HG02970 (cell line): Measurements from ENCODE around the gene DST.

ENCODE experiments used
- ATAC-seq: cut with Tn5 transposase; IDR thresholded peaks from one replicate; pipeline ENCODE4 v1.9.1; 2021; ENCODE audit warnings: mild to moderate bottlenecking, moderate library complexity, moderate number of reproducible peaks; ENCODE audit not compliant: unreplicated experiment, low FRiP score

Gene DST

GRCh38 chr6:56625356-56625755 lies 17.3 kb downstream of the DST start:
- no peak for ATAC-seq

- no peak for ATAC-seq
Measured at GRCh38 chr6:56624728-56625069, 18.0 kb downstream of the DST start.

DNA sequence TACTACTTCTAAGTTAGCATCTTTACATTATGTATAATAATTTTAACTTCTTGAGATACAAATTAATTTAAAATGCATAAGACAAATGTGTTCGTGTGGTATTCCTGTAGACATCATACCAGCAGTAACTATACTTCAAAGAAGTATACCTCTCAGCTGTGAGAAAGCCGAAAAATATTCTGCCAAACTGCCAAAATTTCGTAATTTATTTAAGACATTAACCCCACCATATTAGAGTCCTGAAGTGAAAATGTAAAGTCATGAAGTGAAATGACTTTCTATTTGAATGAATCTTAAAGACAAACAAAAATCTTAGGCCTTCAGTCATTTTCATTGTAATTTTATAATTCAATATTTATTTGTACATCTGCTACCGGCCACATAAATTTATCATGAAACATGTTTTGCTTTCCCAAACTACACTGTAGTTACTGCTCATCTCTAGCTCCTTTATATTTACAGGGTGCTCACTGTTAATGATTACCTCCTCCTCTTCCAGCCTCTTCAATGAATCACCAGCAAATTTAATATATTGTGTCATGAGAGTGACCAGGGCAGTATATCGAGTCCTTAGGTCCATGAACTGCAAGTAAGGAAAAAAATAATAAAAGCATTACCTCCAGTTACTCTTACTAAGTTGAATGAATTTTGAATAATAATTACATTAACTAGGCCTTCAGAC lies 18.5 kb downstream of the DST start:
- no peak for ATAC-seq

DNA sequence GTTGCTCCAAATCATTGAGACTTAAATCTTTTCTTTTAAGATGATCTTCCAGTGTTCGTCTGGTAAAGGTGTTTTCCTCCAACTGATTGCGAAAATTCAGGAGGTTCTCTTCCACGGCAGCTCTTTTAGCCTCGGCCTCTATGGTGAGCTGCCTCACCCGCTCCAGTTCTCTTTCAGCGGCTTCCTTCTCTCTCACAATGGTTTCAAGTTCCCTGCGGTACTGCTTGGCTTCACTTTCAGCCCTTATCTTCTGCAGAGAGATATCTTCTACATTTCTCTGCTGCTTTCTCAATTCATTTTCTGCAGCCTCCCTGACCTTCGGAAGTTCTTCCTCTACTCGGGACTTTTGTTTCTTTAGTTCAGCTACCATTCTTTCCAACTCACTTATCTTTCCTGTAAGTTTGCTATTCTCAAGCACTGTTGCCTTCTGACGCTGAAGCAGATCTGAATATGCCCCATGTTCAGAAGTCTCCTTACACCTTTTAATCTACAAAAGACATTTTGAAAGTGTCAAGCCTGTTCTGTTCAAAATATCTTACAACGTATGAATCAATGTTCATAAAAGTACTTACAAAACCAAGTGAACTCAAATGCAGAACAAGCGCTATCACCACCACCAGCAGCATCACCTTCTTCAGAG lies 22.3 kb downstream of the DST start:
- ATAC-seq = no peak

DNA sequence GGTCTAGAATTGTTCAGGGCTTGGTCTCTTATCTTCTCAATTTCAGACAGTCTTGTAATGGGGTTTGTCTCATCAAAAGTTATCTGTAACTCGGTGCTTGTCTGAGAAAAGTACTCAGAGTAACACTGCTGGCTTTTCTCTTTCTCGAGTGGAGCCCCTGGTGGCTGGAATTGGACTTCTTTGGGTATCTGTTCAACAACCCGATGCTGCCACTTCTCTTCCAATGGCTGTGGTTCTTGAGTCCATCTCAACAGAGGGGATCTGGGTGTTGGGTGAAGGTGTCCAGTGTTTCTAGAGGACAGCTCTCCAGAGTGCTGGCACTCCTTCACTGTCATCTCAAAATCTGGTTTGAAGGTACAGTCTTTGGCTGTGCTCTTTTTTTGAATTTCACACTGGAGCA lies 24.6 kb downstream of the DST start:
- ATAC-seq = no peak

GRCh38 chr6:56616967-56617366 lies 25.7 kb downstream of the DST start:
- no peak for ATAC-seq

- no peak for ATAC-seq
Measured at GRCh38 chr6:56613247-56613851, 29.3 kb downstream of the DST start.

- no peak for ATAC-seq
Measured at GRCh38 chr6:56608332-56608731, 34.4 kb downstream of the DST start.

DNA sequence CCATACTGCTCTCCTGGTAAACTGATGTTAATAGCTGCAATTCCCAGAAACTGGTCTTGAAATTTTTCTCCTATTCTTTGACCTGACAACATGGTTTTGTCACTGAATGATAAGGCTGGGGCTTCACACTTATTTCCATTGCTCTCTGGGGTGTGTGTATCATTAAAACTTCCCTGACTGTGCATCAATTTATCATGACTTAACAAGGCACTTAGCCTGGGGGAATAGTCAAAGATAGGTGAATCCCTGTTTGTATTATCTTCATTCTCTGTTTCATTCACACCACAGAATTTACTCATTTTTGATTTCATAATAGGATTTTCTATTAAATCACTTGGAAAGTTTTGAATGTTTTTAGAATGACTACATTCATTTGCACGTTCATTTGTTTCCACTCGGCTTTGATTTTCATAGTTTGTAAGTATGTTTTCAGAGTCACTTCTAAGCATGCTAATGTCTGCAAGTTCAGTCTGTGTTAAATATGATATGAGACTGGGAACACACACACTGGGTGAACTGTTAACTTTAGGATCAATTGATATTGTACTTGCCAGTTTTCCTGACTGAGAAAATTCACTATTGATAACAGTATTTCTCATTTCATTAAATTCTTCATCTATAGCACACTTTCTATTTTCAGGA lies 35.5 kb downstream of the DST start:
- ATAC-seq = no peak

DNA sequence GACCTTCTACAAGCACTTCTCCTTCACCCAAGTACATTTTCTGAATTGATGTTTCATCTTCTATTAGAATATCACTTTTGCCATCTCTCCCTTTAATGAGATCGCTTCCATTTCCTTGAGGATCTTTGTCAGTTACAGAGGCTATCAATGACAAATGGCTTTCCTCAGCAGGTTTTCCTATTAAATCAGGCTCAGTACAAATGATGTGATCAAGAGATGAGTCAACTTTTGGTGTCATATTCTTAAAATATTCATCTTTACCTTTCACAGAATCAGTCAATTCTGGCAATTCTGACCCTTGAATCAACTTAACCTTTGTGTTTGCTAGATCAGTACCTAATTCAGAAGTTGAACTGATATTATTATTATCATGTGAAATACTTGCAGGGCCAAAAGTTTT lies 37.3 kb downstream of the DST start:
- no peak for ATAC-seq

- ATAC-seq = no peak
Measured at GRCh38 chr6:56604186-56604585, 38.5 kb downstream of the DST start.

DNA sequence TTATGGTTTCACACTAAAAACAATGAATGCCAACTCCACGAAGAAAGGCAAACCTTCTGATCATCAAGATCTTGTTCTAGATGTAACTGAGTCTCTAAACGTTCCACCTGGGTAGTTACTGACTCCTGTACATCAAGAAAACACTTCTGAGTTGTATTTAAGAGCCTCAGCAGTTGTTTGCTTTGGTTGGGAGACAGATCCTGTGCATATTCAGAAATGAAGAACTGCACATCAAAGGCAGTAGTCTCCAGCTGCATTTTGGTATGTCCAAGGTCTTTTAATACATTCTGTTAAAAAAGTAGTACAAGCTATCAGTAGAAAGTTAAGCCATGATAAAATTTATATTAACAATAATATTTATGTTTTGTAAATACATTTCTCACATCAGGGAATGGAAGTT lies 41.3 kb downstream of the DST start:
- ATAC-seq = no peak

DNA sequence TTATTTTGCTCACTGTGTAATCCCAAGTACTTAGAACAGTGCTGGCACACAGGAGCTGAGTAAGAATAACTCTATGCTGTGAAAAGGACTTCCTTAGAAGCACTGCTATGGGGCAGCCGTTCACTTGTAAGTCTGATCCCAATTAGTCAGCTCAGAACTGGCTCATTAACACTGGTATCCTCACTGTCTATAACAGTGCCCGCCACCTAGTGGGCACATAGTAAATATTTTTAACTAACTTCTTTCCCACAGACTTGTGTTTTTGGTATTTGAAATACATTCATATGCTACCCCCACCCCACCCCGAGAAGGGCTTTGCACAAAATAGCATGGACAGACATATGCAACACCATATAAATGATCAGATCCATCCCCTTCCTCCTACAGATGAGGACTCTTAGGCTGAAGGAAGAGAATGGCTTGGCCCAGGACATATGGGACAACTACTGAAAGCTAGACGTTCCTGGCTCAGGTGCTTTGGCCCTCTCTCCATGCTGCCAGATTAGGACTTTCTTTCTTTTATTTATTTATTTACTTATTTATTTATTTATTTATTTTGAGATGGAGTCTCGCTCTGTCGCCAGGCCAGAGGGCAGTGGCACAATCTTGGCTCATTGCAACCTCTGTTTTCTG lies 47.1 kb downstream of the DST start:
- peak; percentile 39 for ATAC-seq

DNA sequence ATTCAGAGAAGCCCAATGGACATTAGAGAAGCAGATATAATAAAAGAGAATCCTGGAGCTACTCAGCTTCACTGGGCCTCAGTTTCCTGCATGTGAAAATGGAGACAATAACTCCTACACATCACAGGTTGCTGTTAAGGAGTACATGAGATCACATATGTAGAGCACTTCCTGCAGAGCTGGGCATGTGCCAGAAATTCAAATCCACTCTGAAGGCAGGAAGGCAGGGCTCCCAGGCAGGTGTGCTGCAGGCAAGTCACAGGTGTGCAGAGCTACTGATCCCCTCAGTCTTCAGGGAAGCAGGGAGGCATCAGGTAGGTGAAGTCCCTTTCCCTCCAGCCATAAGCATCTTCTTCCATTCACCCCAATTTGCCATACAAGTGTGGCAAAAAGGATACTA lies 48.0 kb downstream of the DST start:
- ATAC-seq = no peak

GRCh38 chr6:56593801-56594318 lies 48.8 kb downstream of the DST start:
- ATAC-seq = peak; percentile 83

- ATAC-seq = no peak
Measured at GRCh38 chr6:56582236-56582635, 60.5 kb downstream of the DST start.

DNA sequence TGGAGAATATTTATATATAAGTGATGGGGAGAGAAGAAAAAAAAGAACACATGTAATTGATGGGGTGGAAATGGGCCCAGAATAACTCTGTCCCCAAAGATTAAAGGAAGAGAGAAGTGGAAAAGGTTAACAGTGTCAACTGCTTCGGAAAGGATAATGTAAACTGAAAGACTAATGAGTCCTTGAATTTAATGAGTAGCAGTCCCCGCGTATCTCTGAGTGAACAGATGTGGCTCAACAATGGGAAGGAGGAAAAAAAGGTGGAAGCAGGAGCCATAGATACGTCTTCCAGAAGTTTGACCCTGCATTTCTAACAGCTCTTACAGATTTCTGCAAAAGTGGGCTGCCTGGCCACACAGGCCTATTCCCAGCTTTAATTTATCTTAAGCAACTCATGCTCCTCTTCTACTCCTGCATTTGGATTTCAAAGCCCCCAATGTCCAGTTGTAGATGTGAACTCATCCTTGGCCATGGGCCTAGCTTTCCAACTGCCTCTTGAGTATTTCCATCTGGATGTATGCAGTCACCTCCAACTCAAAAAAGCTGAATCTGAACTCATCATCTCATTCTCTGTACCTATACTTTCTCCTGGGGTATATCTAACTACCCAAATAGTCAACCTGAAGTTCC lies 61.3 kb downstream of the DST start:
- ATAC-seq = no peak

DNA sequence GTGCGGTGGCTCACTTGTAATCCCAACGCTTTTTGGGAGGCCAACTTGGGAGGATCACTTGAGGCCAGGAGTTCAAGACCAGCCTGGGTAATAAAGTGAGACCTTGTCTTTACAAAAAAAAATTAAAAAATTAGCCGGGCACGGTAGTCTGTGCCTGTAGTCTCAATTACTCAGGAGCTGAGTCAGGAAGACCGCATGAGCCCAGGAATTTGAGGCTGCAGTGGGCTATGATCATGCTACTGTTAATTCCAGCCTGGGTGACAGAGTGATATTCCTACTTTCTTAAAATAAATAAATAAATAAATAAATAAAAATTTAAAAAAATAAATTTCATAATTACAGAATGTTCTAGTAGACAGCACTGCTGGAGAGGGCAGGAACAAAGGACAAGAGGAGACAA lies 62.4 kb downstream of the DST start:
- no peak for ATAC-seq

GRCh38 chr6:56579155-56579851 lies 63.4 kb downstream of the DST start:
- ATAC-seq = no peak

- no peak for ATAC-seq
Measured at GRCh38 chr6:56575736-56576135, 67.0 kb downstream of the DST start.
